IPS DF 4.7 (cell line): ENCODE data around the gene PADI3.

Source experiments
- DNase-seq: peaks from one replicate; pipeline ENCODE4 v3.0.0-alpha.2; 2013; ENCODE audit warnings: low spot score; ENCODE audit errors: extremely low read depth

Gene PADI3

DNA sequence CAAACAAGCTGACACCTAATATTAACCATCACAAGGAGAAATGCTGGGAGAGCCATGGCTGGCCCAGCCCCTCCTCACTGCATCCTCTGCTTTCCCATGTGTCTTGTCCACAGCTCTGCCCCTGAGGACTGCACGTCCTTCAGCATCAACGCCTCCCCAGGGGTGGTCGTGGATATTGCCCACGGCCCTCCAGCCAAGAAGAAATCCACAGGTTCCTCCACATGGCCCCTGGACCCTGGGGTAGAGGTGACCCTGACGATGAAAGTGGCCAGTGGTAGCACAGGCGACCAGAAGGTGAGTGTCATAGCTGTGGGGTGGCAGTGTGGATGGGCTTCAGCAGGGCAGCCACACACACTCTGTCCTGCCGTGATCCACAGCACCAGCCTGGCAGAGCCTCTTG is 82.0 kb downstream of the PADI3 start:
- no peak for DNase-seq

DNA sequence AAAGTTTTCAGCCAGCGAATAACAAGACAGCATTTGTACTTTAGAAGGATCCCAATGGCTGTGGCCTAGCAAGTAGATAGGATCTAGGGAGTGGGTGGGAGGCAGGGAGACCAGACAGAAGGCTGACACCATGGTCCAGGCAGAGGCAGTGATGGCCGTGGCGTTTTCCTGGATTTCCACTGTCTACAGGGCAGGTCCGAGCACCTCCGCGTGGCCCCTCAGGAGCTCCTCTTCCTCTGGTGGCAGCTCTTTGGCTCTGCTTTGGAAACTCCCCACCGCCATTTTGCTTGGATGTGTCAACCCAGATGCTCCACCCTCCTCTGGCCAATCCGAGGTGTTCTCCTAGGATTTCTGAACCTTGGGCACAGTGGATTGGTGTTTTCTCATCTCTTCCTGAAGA is 84.2 kb downstream of the PADI3 start:
- DNase-seq: no peak
